Measurements from ENCODE around the gene ADNP2. TPM values are rescaled to one million over a fixed set of nuclear protein-coding genes. Genes with fewer than 3 reads are reported as not detected.

ADNP2 gene
- total and polyA plus RNA-seq, 2 of the 13 experiments (the other 11 are each of a cell fraction or from before 2014, with no cell fraction given), result 10.8 to 25.5 TPM

DNA sequence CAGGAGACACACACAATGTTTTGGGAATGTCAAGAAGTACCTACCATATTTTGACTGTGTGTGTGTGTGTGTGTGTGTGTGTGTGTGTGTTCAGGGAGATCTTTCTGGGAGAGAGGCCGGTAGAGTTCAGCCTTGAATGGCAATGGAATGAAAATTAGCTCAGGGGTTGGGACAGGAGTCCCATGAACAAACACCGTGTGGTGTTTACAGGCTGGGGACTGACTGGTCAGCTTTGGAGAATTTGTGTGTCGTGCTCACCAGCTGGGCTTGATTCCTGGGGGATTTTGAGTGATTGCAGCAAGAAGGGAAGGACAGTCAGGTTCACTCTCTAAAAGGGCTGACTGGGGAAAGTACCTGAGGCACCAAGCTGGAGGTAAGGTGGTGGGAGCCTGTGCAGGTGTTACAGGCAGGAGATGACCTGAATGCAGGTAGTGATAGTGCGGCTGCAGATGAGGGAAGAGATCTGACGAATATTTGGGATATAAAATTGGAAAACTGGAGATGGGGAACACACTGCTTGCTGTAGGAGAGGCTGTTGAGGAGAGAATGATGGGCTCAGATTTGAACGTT is 2.5 kb upstream of the ADNP2 start (continued):
- TF ChIP-seq, protein P1, sequence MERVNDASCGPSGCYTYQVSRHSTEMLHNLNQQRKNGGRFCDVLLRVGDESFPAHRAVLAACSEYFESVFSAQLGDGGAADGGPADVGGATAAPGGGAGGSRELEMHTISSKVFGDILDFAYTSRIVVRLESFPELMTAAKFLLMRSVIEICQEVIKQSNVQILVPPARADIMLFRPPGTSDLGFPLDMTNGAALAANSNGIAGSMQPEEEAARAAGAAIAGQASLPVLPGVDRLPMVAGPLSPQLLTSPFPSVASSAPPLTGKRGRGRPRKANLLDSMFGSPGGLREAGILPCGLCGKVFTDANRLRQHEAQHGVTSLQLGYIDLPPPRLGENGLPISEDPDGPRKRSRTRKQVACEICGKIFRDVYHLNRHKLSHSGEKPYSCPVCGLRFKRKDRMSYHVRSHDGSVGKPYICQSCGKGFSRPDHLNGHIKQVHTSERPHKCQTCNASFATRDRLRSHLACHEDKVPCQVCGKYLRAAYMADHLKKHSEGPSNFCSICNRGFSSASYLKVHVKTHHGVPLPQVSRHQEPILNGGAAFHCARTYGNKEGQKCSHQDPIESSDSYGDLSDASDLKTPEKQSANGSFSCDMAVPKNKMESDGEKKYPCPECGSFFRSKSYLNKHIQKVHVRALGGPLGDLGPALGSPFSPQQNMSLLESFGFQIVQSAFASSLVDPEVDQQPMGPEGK (CRISPR knock-in tag; IDR thresholded peaks at IDR 0.05), result 0 out of 2 replicates have a peak, but pooled peaks have one; percentile 27
- 0 out of 2 replicates have a peak, but pooled peaks have one; percentile 15 for TF ChIP-seq ZFY (CRISPR knock-in tag; IDR thresholded peaks at IDR 0.05)
- peak; percentile 36; the same call in 1 of the 2 replicates for TF ChIP-seq ZNF605 (CRISPR knock-in tag; IDR thresholded peaks at IDR 0.05)
- peak; percentile 43; the same call in 1 of the 2 replicates for TF ChIP-seq HNF1B (CRISPR knock-in tag; IDR thresholded peaks at IDR 0.05)
- peak; percentile 21; the same call in 1 of the 2 replicates for TF ChIP-seq PHF8 (CRISPR knock-in tag; IDR thresholded peaks at IDR 0.05)
- no peak for TF ChIP-seq FOXA1 (IDR thresholded peaks at IDR 0.05)
- TF ChIP-seq FOXA1 (CRISPR knock-in tag; IDR thresholded peaks at IDR 0.05), result peak; percentile 53
- TF ChIP-seq MEIS2 (CRISPR knock-in tag; IDR thresholded peaks at IDR 0.05), result peak; percentile 19; the same call in 1 of the 2 replicates
- peak; percentile 43; the same call in 1 of the 2 replicates for TF ChIP-seq FOXP1 (IDR thresholded peaks at IDR 0.05)
- peak; percentile 60 for TF ChIP-seq FOXP1 (CRISPR knock-in tag; IDR thresholded peaks at IDR 0.05)
- peak; percentile 56; the same call in 1 of the 2 replicates for TF ChIP-seq FOXA3 (CRISPR knock-in tag; IDR thresholded peaks at IDR 0.05)
- no peak for TF ChIP-seq HIVEP1 (CRISPR knock-in tag; IDR thresholded peaks at IDR 0.05)
- peak; percentile 49 for TF ChIP-seq TEAD3 (CRISPR knock-in tag; optimal IDR thresholded peaks at IDR 0.05; ENCODE audit: borderline replicate concordance)
- peak; percentile 63 for TF ChIP-seq FOXO1 (CRISPR knock-in tag; IDR thresholded peaks at IDR 0.05)
- TF ChIP-seq FOXP4 (CRISPR knock-in tag; IDR thresholded peaks at IDR 0.05), result peak; percentile 57
- peak; percentile 28 for TF ChIP-seq ASH2L (IDR thresholded peaks at IDR 0.05; ENCODE audit: insufficient read length, low read depth, low read length)
